HG02759 (cell line): ENCODE results near the gene PI4K2A.

Source experiments
- ATAC-seq: cut with Tn5 transposase; IDR thresholded peaks from one replicate; pipeline ENCODE4 v1.9.1; 2021; ENCODE audit warnings: mild to moderate bottlenecking, moderate library complexity; ENCODE audit not compliant: unreplicated experiment

PI4K2A gene

GRCh38 chr10:97703398-97704067 lies 63.1 kb downstream of the PI4K2A start:
- no peak for ATAC-seq

DNA sequence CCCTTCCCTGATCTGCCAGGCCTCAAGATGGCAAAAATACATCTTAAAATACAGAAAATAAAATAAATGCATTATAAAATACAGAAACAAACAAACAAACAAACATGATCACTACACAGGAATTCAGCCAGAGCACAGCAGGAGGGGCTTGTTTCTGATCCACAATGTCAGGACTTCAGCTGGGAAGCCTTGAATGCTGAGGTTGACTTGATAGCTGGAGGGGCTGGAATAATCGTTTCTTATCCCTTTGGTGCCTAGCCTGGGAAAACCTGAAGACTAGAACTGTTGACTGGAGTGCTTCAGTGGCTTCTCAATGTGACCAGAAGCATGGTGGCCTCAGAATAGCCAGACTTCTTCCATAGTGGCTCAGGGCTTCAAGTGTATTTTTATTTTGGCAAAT lies 63.9 kb downstream of the PI4K2A start:
- ATAC-seq, result no peak

GRCh38 chr10:97705006-97705670 lies 64.7 kb downstream of the PI4K2A start:
- ATAC-seq, result no peak

DNA sequence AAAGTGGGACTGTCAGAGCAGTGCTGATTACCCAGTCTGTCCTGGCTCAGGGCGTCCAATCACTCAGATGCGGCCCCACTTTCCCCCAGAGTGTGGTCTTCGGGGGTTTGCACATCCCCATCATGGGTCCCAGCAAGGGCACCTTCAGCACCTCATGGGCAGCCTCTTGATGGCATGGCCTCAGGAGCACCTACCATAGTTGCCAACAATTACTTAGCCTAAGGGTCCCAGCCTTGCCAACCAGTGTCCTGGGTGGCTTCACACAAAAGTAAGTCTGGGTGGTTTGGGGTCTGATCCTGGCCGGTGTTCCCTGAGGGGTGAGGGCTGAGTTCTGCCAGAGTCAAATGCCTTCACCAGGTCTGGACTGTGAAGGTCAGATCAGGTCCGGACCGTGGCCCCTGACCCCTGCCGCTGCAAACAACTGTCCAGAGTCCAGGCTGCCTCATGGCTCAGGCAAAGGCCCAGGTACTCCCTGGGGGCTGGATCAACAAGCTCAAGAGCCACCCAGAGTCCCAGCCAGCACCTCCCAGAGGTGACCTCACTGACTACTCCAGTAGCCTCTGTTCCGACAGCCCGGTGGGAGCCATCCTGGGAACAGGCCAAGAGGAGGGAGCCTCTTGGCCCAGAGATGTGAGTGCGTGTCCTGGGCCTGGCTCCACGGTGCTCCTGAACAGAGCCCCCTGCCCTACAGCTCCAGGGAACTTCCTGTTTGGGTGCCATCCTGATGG lies 66.8 kb downstream of the PI4K2A start:
- ATAC-seq, result no peak

DNA sequence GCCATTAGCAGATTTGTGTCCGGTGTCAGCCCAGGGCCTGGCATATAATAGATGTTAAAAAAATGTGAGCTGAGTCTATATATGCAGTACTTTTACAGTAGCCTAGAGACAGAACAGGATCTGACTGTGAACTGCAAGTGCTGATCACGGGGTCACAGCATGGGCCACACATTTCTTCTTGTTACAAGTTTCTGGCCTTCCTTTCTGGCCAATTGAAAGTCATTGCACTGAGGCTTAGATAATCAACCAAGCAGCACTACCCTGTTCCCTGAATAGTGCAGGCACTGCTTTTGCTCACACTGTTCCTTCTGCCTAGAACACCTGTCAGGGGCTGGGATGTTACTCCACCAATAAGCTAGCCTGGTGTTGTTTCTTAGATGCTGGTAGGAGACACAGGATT lies 67.7 kb downstream of the PI4K2A start:
- ATAC-seq, result no peak

- no peak for ATAC-seq
These were observed 68.8 kb downstream of the PI4K2A start for GRCh38 chr10:97708976-97709946.

GRCh38 chr10:97711640-97712572 lies 71.4 kb downstream of the PI4K2A start:
- ATAC-seq, result no peak

GRCh38 chr10:97713339-97713825 lies 72.9 kb downstream of the PI4K2A start, which contains the start of gene MARVELD1:
TSS of gene MARVELD1 (plus strand) at chr10:97713730. CDS start at chr10:97713877, 147 bp downstream.
- no peak for ATAC-seq

- ATAC-seq, result peak; percentile 81
These were observed 73.4 kb downstream of the PI4K2A start for GRCh38 chr10:97713826-97714400.

DNA sequence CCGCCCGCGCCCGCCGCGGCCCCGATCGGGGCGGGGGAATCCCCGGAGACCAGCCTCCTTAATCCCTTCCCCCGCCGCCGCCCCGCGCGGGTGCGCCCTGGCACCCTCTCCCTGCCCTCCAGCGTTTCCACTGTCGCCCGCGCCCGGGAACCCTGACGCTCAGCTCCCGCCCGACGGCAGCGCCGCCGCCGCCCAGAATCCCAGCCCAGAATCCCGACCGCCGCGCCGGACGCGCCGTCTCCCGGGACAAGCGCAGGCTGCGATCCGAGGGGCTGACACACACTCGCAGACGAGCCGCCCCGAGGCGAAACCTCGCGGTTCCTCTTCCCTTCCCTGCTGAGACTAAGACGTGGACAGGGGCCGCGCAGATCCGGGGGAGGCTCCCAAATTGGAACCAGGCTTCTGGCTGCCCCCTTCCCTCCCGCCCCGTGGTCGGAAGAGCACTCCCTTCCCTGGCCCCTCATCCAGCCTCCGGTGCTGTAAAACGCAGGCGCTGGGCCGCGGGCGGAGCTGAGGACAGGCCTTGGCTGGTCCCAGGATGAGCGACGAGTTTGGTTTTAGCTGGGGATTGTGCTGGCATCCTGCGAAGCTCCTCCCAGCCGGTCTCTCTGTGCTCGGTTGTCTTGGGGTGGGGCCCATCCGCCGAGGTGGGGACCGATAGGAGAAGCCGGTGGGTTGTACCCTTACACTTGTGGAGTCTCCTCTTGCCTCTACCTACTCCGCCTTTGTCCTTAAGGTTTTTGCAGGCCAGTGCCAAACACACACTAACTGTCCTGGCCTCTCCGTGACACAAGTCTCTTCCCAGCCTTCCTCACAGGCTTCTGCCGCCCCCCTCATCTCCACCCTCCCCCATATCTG lies 74.2 kb downstream of the PI4K2A start:
- peak; percentile 46 for ATAC-seq

- no peak for ATAC-seq
These were observed 74.9 kb downstream of the PI4K2A start for GRCh38 chr10:97715259-97715874.

DNA sequence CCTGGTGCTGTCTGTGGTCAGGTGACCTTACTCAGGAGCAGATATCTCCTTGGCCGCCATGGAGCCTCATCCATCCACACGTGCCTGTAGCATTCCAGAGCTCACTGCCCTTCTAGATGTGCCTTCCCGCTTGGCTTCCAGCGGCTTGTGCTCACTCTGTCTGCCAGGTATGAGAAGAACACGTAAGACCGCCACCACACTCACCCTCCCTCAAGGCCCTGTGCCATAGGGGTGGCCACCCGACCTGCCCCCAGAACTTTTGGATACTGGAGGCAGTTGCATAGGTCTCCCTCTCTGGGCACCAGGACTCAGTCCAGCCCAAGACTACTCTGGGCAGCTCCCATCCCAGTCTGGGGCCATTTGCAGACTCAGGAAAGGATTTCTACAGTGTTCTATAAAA lies 77.2 kb downstream of the PI4K2A start:
- no peak for ATAC-seq

GRCh38 chr10:97718178-97718577 lies 77.7 kb downstream of the PI4K2A start:
- ATAC-seq, result no peak

DNA sequence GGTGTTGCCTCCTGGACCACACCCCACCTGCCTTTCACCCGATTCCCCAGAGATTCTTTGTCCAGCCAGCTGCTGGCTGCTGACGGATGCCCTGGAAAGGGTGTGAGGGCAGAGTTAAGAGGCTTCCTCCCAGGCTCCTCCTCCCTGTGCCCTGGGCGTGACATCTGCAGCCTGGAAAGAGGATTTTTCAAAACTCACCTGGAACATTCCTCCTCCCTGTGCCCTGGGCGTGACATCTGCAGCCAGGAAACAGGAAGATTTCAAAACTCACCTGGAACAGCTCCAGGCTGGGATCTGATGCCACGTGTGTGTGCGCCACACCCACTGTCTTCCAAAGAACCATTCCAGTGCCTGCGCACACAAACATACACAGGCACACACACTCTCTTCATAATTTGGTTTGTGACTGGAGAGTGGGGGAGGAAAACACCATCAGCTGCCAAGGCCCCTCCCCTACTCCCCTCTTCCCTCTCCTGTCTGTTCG lies 78.2 kb downstream of the PI4K2A start:
- no peak for ATAC-seq

- ATAC-seq, result no peak
These were observed 79.1 kb downstream of the PI4K2A start for GRCh38 chr10:97719602-97720001.

DNA sequence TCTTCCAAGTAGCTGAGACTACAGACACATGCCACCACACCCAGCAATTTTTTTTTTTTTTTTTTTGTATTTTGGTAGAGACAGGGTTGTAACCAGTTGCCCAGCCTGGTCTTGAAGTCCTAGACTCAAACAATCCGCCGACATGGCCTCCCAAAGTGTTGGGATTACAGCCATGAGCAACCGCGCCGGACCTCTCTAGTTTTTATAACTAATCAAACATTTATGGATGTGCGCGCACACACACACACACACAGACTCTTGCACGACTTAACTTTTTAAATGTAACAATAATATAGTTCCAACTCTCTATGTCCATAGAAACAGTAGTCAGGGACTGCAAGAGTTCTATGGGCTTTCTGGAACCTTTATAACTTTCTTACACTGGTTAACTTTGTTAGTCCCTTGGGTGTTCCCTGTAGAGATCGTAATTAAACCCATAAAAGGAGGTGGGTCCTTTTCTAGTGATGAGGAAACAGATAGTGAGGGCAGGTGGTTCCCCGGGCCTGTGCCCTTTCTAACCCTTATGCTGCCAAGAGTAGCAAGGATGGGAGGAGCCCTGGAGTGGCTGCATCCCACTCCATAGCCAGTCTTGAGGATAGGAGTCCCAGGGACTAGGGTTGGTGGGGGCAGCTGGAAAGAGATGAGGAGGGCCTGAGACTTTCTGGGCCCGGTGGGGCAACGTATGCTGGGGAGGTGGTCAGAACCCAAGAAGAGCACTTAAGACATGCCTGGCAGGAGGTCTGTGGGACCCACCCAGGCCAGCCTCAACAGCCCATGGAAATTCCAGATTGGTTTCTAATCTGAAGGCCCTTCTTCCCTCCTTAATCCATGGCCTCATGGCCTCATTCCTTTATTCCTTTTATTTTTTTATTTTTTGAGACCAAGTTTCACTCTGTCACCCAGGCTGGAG lies 81.7 kb downstream of the PI4K2A start:
- no peak for ATAC-seq

GRCh38 chr10:97723001-97723400 lies 82.5 kb downstream of the PI4K2A start:
- no peak for ATAC-seq
